GM18505 (cell line): Measurements from ENCODE around the gene MCTP1.
"Not testable (repeated sequence)": the region's sequence is repeated elsewhere in the genome, so short reads cannot be mapped to it uniquely, and the experiment has no call there.

Source experiments
- ATAC-seq: cut with Tn5 transposase; IDR thresholded peaks from one replicate; pipeline ENCODE4 v1.9.1; 2021; ENCODE audit not compliant: unreplicated experiment
- POLR2A ChIP-seq: IDR thresholded peaks from 4 replicates; pipeline ENCODE4 v1.6.1; 2011; ENCODE audit warnings: borderline replicate concordance; ENCODE audit not compliant: insufficient read depth, insufficient read length; ENCODE audit errors: extremely low read depth

Gene MCTP1

GRCh38 chr5:95029569-95030366 is 255.1 kb downstream of the MCTP1 start:
- no peak for TF ChIP-seq POLR2A
- no peak for ATAC-seq

GRCh38 chr5:95027775-95028174 is 257.1 kb downstream of the MCTP1 start:
- ATAC-seq: no peak
- no peak for TF ChIP-seq POLR2A

GRCh38 chr5:95027151-95027721 is 257.7 kb downstream of the MCTP1 start:
- no peak for ATAC-seq
- no peak for TF ChIP-seq POLR2A

- no peak for ATAC-seq
- no peak for TF ChIP-seq POLR2A
Observed at GRCh38 chr5:95026718-95027117, 258.2 kb downstream of the MCTP1 start.

GRCh38 chr5:95022967-95023695 is 261.8 kb downstream of the MCTP1 start:
- TF ChIP-seq POLR2A: no peak
- ATAC-seq: peak; percentile 80

GRCh38 chr5:95020345-95020744 is 264.5 kb downstream of the MCTP1 start:
- TF ChIP-seq POLR2A: no peak
- no peak for ATAC-seq

- no peak for TF ChIP-seq POLR2A
- no peak for ATAC-seq
Observed at GRCh38 chr5:95018946-95019345, 265.9 kb downstream of the MCTP1 start.

GRCh38 chr5:95018511-95018910 is 266.4 kb downstream of the MCTP1 start:
- no peak for ATAC-seq
- no peak for TF ChIP-seq POLR2A

GRCh38 chr5:95009812-95010211 is 275.1 kb downstream of the MCTP1 start:
- no peak for TF ChIP-seq POLR2A
- no peak for ATAC-seq

- TF ChIP-seq POLR2A: no peak
- ATAC-seq: peak; percentile 82
Observed at GRCh38 chr5:95007921-95008597, 276.8 kb downstream of the MCTP1 start.

GRCh38 chr5:95005811-95006210 is 279.1 kb downstream of the MCTP1 start:
- no peak for ATAC-seq
- TF ChIP-seq POLR2A: no peak

- no peak for TF ChIP-seq POLR2A
- ATAC-seq: no peak
Observed at GRCh38 chr5:94998670-94999069, 286.2 kb downstream of the MCTP1 start.

GRCh38 chr5:94994537-94994936 is 290.4 kb downstream of the MCTP1 start:
- not testable (repeated sequence) for ATAC-seq

- TF ChIP-seq POLR2A: no peak
- ATAC-seq: no peak
Observed at GRCh38 chr5:94993491-94993890, 291.4 kb downstream of the MCTP1 start.

- no peak for ATAC-seq
- TF ChIP-seq POLR2A: no peak
Observed at GRCh38 chr5:94992325-94992724, 292.6 kb downstream of the MCTP1 start.
